IPS-18a (cell line): ENCODE measurements around the gene CHRNB2.

Source experiments
- H3K27ac ChIP-seq: one replicate; pipeline ENCODE4 v1.5.1; 2013; ENCODE audit warnings: low read length
- H3K27me3 ChIP-seq: one replicate; pipeline ENCODE4 v1.6.1; 2013; ENCODE audit warnings: mild to moderate bottlenecking, low read length; ENCODE audit not compliant: control insufficient read depth, insufficient read depth
- H3K36me3 ChIP-seq: one replicate; pipeline ENCODE4 v1.6.1; 2013; ENCODE audit warnings: low read depth, low read length; ENCODE audit not compliant: control insufficient read depth
- H3K4me1 ChIP-seq: one replicate; pipeline ENCODE4 v1.6.1; 2013; ENCODE audit warnings: low read depth, low read length; ENCODE audit not compliant: control insufficient read depth
- H3K4me3 ChIP-seq: one replicate; pipeline ENCODE4 v1.5.1; 2013; ENCODE audit warnings: low read length
- H3K9ac ChIP-seq: one replicate; pipeline ENCODE4 v1.6.1; 2013; ENCODE audit warnings: mild to moderate bottlenecking, low read length, moderate library complexity
- H3K9me3 ChIP-seq: one replicate; pipeline ENCODE4 v1.6.1; 2013; ENCODE audit warnings: low read depth, low read length; ENCODE audit not compliant: control insufficient read depth

CHRNB2 gene

DNA sequence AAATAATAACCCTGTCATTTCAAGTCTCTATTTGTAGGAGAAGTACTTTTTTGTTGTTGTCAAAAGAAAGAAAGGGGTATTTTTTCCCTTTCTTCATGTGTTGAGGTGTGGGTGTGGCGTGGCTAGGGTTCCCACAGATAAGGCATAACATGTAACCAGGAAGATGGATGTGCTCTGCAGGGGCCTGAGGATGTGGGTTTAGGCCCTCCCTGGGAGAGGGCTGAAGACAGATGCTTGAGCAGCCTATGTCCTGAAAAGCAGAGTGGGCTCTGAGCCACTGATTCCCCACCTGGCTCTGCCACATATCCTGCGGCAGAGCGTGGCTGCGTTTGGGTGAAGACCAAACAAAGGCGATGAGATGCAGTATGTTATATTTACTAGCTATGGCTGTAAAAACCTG is 54.3 kb downstream of the CHRNB2 start:
- H3K9ac ChIP-seq, result no peak overlapping the region
- no peak overlapping the region for H3K27ac ChIP-seq
- no peak overlapping the region for H3K4me3 ChIP-seq
- no peaks in the 10 kb centered on the region for H3K27me3 ChIP-seq
- H3K4me1 ChIP-seq, result peaks cover 6% of the 10 kb centered on the region
- H3K9me3 ChIP-seq, result no peaks in the 10 kb centered on the region
- H3K36me3 ChIP-seq, result no peaks in the 10 kb centered on the region

- H3K36me3 ChIP-seq, result no peaks in the 10 kb centered on the region
- no peak overlapping the region for H3K9ac ChIP-seq
- no peaks in the 10 kb centered on the region for H3K27me3 ChIP-seq
- no peak overlapping the region for H3K4me3 ChIP-seq
- no peak overlapping the region for H3K27ac ChIP-seq
- no peaks in the 10 kb centered on the region for H3K9me3 ChIP-seq
- H3K4me1 ChIP-seq, result no peaks in the 10 kb centered on the region
Observed at GRCh38 chr1:154622503-154623039, 55.0 kb downstream of the CHRNB2 start.

DNA sequence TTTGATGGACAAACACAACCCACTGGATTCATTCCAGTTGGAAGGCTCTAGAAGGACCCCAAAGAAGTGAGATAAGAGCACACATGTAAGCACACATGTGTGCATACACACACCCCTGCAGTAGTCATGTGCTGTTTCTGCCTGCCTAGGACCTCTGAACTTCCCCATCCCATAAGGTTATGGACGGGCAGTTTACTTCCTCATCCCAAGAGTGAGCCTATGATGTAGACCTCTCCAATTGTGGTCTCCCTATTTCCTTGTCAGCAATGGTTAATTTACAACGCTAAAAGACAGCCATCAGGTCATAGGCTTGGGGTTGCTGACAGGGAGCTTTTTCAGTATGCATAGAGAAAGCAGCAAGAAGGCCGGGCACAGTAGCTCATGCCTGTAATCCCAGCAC is 55.8 kb downstream of the CHRNB2 start:
- Histone ChIP-seq H3K27ac (no peak overlapping the region), H3K4me1 (no peaks in the 10 kb centered on the region)

DNA sequence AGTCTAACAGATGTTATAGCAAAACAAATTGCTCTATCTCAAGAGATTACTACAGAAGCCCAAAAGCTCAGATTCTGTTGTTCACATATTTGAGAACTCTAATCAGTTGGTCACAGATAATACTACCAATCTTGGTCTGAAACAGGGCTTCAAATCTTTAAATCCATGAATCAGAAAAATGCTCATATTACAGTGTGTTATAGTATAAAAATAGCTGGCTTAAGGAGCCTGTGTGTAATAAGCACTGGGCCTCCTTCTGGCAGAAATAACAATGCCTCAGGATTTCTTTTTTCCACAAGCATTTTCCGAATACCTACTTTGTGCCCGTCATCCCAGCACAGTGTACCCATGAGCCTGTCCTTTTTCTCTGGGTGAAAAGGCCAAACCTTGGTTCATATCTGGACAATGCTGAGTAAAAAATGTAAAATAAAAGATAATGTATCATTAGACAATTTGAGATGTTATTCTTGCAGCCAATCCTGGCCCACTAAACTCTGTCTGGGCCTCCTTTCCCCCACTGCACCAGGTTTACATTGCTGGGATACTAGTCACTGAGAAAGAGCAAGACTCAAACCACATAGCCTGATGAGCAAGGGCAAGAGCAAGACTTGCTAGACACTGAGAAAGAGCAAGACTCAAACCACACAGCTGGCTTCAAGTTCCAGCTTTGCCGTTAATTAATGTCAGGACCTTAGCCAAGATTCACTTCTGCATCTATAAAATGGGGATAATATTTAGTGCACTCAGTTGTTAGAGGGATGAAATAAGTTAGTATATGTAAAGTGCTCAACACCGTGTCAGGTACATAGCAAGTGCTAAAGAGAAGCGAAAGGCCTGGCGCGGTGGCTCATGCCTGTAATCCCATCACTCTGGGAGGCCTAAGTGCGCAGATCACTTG is 57.4 kb downstream of the CHRNB2 start:
- Histone ChIP-seq H3K27ac (no peak overlapping the region), H3K4me3 (no peak overlapping the region), H3K4me1 (no peaks in the 10 kb centered on the region), H3K9ac (no peak overlapping the region), H3K36me3 (no peaks in the 10 kb centered on the region), H3K27me3 (no peaks in the 10 kb centered on the region), H3K9me3 (no peaks in the 10 kb centered on the region)

More for the DNA sequence above, 55.8 kb downstream of the CHRNB2 start:
- no peaks in the 10 kb centered on the region for H3K9me3 ChIP-seq
- no peak overlapping the region for H3K9ac ChIP-seq
- H3K27me3 ChIP-seq, result no peaks in the 10 kb centered on the region
- H3K36me3 ChIP-seq, result no peaks in the 10 kb centered on the region
- H3K4me3 ChIP-seq, result no peak overlapping the region

- peak overlapping the region; percentile 65 for H3K27ac ChIP-seq
- peak overlapping the region; percentile 94 for H3K4me3 ChIP-seq
- no peaks in the 10 kb centered on the region for H3K36me3 ChIP-seq
- peak overlapping the region; percentile 92 for H3K9ac ChIP-seq
- no peaks in the 10 kb centered on the region for H3K27me3 ChIP-seq
- H3K4me1 ChIP-seq, result no peaks in the 10 kb centered on the region
- no peaks in the 10 kb centered on the region for H3K9me3 ChIP-seq
Observed at GRCh38 chr1:154626456-154627256, 59.1 kb downstream of the CHRNB2 start.

DNA sequence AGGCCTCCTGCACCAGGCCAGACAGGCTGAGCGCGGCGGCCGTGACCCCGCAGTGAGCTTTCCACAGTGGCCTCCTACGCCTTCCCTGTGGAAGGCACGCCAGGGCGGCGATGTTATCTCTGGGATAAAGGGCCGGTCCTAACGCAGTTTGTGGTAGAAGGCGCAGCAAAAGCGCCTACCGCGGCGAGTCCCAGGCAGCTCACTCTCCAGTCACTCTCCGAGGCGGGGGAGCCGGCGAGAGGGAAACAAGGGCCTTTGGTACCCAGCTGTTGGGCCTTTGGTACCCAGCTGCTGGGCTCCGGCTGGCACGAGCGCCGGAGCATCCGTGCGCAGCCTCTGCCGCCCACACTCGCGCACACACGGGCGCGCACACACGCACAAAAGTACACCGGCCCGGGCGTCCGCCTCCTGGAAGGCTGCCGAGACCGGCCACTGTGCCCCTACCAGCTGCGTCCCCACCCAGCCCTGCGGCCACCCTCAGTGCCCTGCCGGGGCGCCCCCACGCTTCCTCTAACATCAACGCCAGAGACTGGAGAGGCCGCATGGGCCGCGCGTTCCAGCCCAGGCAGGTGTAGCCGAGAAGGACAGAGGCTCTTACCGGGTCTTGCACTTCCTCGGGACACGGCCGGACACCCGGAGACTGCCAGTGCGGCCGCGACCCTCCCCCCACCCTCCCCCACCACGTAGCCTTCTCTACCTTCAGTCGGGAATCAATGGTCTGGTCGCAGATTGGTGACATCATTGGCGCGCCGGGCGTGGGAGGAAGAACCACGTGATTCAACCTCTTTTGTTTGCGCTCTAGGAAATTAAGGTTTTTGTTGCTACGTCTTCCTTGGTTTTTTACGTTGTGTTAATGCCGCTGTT is 59.9 kb downstream of the CHRNB2 start:
- Histone ChIP-seq H3K36me3 (no peaks in the 10 kb centered on the region), H3K27me3 (no peaks in the 10 kb centered on the region), H3K4me3 (peak overlapping the region; percentile 94), H3K4me1 (no peaks in the 10 kb centered on the region), H3K9ac (peak overlapping the region; percentile 92), H3K9me3 (no peaks in the 10 kb centered on the region), H3K27ac (peak overlapping the region; percentile 99)

GRCh38 chr1:154628121-154628405 is 60.5 kb downstream of the CHRNB2 start:
- H3K9ac ChIP-seq, result peak overlapping the region; percentile 92
- peak overlapping the region; percentile 99 for H3K27ac ChIP-seq
- H3K36me3 ChIP-seq, result no peaks in the 10 kb centered on the region
- H3K4me1 ChIP-seq, result no peaks in the 10 kb centered on the region
- H3K9me3 ChIP-seq, result no peaks in the 10 kb centered on the region
- H3K4me3 ChIP-seq, result peak overlapping the region; percentile 94
- H3K27me3 ChIP-seq, result no peaks in the 10 kb centered on the region

DNA sequence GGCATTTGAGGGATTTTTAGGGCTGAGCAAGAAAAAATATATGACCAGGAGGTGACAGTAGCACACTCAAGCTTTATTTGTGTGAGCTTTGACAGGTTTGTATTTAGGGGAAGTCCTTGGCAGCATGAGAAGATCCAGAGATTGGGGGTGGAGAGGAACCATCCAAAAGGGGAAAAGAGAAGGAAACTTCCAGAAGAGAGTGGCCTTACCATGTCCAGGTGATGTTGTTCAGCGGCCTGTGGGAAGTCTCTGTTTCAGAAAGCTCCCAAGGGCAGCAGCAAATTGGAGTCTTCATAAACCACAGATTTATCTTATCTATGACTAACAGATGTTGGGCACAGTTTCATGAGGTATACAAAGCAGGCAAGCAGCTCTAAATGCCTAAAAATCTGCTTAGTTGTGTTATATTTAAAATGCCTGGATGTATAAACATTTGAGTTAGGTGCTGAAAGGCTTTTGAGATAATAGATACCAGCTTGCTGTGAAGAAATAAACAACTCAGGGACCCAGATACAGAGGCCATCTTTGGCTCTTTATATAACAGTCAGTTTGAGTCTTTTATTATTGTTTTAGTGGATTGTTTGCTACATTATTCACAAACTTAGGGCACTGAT is 61.6 kb downstream of the CHRNB2 start:
- no peak overlapping the region for H3K27ac ChIP-seq
- H3K27me3 ChIP-seq, result no peaks in the 10 kb centered on the region
- H3K9me3 ChIP-seq, result no peaks in the 10 kb centered on the region
- H3K36me3 ChIP-seq, result no peaks in the 10 kb centered on the region
- H3K4me1 ChIP-seq, result no peaks in the 10 kb centered on the region
- no peak overlapping the region for H3K9ac ChIP-seq
- H3K4me3 ChIP-seq, result no peak overlapping the region
